ENCODE results near the gene SMPDL3B.

DNA sequence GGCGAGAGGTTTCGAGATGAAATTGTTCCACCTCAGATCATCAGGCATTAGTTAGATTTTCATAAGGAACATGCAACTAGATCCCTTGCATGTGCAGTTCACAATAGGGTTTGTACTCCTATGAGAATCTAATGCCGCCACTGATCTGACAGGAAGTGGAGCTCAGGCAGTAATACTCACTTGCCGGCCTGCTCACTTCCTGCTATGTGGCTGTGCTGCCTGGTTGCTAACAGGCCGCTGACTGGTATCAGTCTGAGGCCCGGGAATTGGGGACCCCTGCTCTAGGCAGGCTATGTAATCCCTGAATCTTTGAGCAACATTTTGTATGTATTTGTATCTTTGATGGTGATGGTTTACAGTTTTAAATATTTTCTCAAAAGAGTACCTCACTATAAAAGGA is 57.5 kb downstream of the SMPDL3B start:
- TF ChIP-seq CTCF (IDR thresholded peaks at IDR 0.05) (no peak), POLR2A (IDR thresholded peaks at IDR 0.05) (no peak)

All from adrenal gland (tissue), 5 donors.